A673 (cell line): ENCODE data around the gene RAD21L1.

ENCODE experiments used
- CTCF ChIP-seq: fragments of 300-800, 200-600 bp; sonication (generic); conservative IDR thresholded peaks from 2 replicates; pipeline ENCODE4 v1.5.1; 2017; ENCODE audit warnings: low read depth, mild to moderate bottlenecking, antibody characterized with exemption, low read length, moderate library complexity, mixed read lengths
- EZH2 ChIP-seq: fragments of 200-600 bp; sonication (generic); IDR thresholded peaks from 2 replicates; pipeline ENCODE4 v1.6.1; 2017; ENCODE audit warnings: borderline replicate concordance, low read depth, mild to moderate bottlenecking, mixed read lengths, antibody characterized with exemption, low read length; ENCODE audit not compliant: poor library complexity, severe bottlenecking

GRCh38 chr20:1187605-1188171 lies 38.2 kb upstream of the RAD21L1 start:
- TF ChIP-seq CTCF (no peak), EZH2 (no peak)
